Ectodermal cell (in vitro differentiated cells): Measurements from ENCODE around the gene EBF4.

Experiments used
- H3K27ac ChIP-seq: 2 replicates; pipeline ENCODE4 v1.7.0; 2013; ENCODE audit warnings: mild to moderate bottlenecking, low read depth, low read length; ENCODE audit not compliant: insufficient read depth, poor library complexity, severe bottlenecking
- H3K27me3 ChIP-seq: 2 replicates; pipeline ENCODE4 v1.7.0; 2013; ENCODE audit warnings: mild to moderate bottlenecking, low read length; ENCODE audit not compliant: insufficient read depth, control insufficient read depth, poor library complexity, severe bottlenecking
- H3K36me3 ChIP-seq: one replicate; pipeline ENCODE4 v1.7.0; 2013; ENCODE audit warnings: low read length; ENCODE audit not compliant: control insufficient read depth, insufficient read depth
- H3K4me1 ChIP-seq: one replicate; pipeline ENCODE4 v1.7.0; 2013; ENCODE audit warnings: low read length; ENCODE audit not compliant: control insufficient read depth, insufficient read depth
- H3K4me3 ChIP-seq: 2 replicates; pipeline ENCODE4 v1.7.0; 2013; ENCODE audit warnings: low read depth, low read length, control low read depth; ENCODE audit not compliant: insufficient read depth
- H3K9me3 ChIP-seq: 2 replicates; pipeline ENCODE4 v1.7.0; 2013; ENCODE audit warnings: mild to moderate bottlenecking, low read length, moderate library complexity; ENCODE audit not compliant: control insufficient read depth
- WGBS, 2 experiments: methylation state at CpG; one replicate each; pipeline ENCODE4 v1.1.7; 2013; ENCODE audit warnings: missing lambda C conversion rate in 2 of 2; 5-methylcytosine and 5-hydroxymethylcytosine counted together

The EBF4 gene

GRCh38 chr20:2656471-2657117 lies 36.0 kb upstream of the EBF4 start:
- Histone ChIP-seq H3K9me3 (no peaks in the 10 kb centered on the region), H3K36me3 (peaks cover 58% of the 10 kb centered on the region), H3K4me3 (no peak overlapping the region), H3K27me3 (no peaks in the 10 kb centered on the region), H3K27ac (no peak overlapping the region), H3K4me1 (peaks cover 15% of the 10 kb centered on the region)
- WGBS, 2 experiments = 97% methylated on average over 12 of the region's 12 CpGs

- Histone ChIP-seq H3K27me3 (no peaks in the 10 kb centered on the region), H3K27ac (no peak overlapping the region), H3K4me3 (no peak overlapping the region), H3K4me1 (peaks cover 15% of the 10 kb centered on the region), H3K9me3 (no peaks in the 10 kb centered on the region), H3K36me3 (peaks cover 58% of the 10 kb centered on the region)
- WGBS, 2 experiments = 96% methylated on average over 5 of the region's 5 CpGs
Observed at GRCh38 chr20:2657241-2657640, 35.3 kb upstream of the EBF4 start.

GRCh38 chr20:2657674-2658073 lies 34.9 kb upstream of the EBF4 start:
- Histone ChIP-seq H3K27ac (no peak overlapping the region), H3K36me3 (peaks cover 58% of the 10 kb centered on the region), H3K4me3 (no peak overlapping the region), H3K9me3 (no peaks in the 10 kb centered on the region), H3K4me1 (peaks cover 15% of the 10 kb centered on the region), H3K27me3 (no peaks in the 10 kb centered on the region)
- WGBS, 2 experiments = 95 to 98% methylated on average over 5 of the region's 5 CpGs

- Histone ChIP-seq H3K4me3 (no peak overlapping the region), H3K4me1 (peaks cover 10% of the 10 kb centered on the region), H3K27me3 (no peaks in the 10 kb centered on the region), H3K27ac (no peak overlapping the region), H3K9me3 (no peaks in the 10 kb centered on the region), H3K36me3 (peaks cover 58% of the 10 kb centered on the region)
- WGBS, 2 experiments = 88 to 91% methylated on average over 13 of the region's 13 CpGs
Observed at GRCh38 chr20:2658414-2659354, 33.9 kb upstream of the EBF4 start.

- peaks cover 1% of the 10 kb centered on the region for H3K4me1 ChIP-seq
- H3K9me3 ChIP-seq = no peaks in the 10 kb centered on the region
- 92 to 97% methylated on average over 10 of the region's 10 CpGs for WGBS, 2 experiments
- no peak overlapping the region for H3K27ac ChIP-seq
- no peak overlapping the region for H3K4me3 ChIP-seq
- no peaks in the 10 kb centered on the region for H3K27me3 ChIP-seq
- peaks cover 49% of the 10 kb centered on the region for H3K36me3 ChIP-seq
Observed at GRCh38 chr20:2659547-2659946, 33.0 kb upstream of the EBF4 start.

- H3K9me3 ChIP-seq = no peaks in the 10 kb centered on the region
- peaks cover 18% of the 10 kb centered on the region for H3K27me3 ChIP-seq
- WGBS, 2 experiments = 11 to 12% methylated on average over 13 of the region's 13 CpGs
- H3K4me3 ChIP-seq = peak overlapping the region; percentile 90
- peaks cover 11% of the 10 kb centered on the region for H3K36me3 ChIP-seq
- H3K27ac ChIP-seq = no peak overlapping the region
- no peaks in the 10 kb centered on the region for H3K4me1 ChIP-seq
Observed at GRCh38 chr20:2663364-2663886, 29.2 kb upstream of the EBF4 start.

GRCh38 chr20:2663887-2664719 lies 28.5 kb upstream of the EBF4 start, which contains the start of gene IDH3B:
TSS of gene IDH3B (minus strand) at chr20:2664216. CDS start at chr20:2664188, 28 bp downstream.
- Histone ChIP-seq H3K27ac (peak within 1 kb of the TSS; percentile 87), H3K9me3 (no peaks in the 10 kb centered on the region), H3K36me3 (peaks cover 6% of the 10 kb centered on the region), H3K4me1 (no peaks in the 10 kb centered on the region), H3K27me3 (peaks cover 25% of the 10 kb centered on the region), H3K4me3 (peak within 1 kb of the TSS; percentile 90)
- 16% methylated on average over 49 of the region's 49 CpGs for WGBS, 2 experiments

GRCh38 chr20:2671977-2672376 lies 20.6 kb upstream of the EBF4 start:
- Histone ChIP-seq H3K27ac (no peak overlapping the region), H3K4me3 (no peak overlapping the region), H3K36me3 (no peaks in the 10 kb centered on the region), H3K27me3 (peaks cover 36% of the 10 kb centered on the region), H3K9me3 (no peaks in the 10 kb centered on the region), H3K4me1 (no peaks in the 10 kb centered on the region)
- WGBS, 2 experiments = 25 to 40% methylated on average over 4 of the region's 4 CpGs

- Histone ChIP-seq H3K4me1 (no peaks in the 10 kb centered on the region), H3K27me3 (peaks cover 33% of the 10 kb centered on the region), H3K4me3 (no peak overlapping the region), H3K27ac (no peak overlapping the region), H3K36me3 (no peaks in the 10 kb centered on the region), H3K9me3 (no peaks in the 10 kb centered on the region)
- 86 to 88% methylated on average over 3 of the region's 3 CpGs for WGBS, 2 experiments
Observed at GRCh38 chr20:2672446-2672845, 20.1 kb upstream of the EBF4 start.
